ENCODE data around the gene IL19. TPM values are rescaled to one million over a fixed set of nuclear protein-coding genes. Genes with fewer than 3 reads are reported as not detected.

Gene IL19
- total and polyA plus RNA-seq, 9 of the 15 experiments (the other 6 are each of a cell fraction or from before 2014, with no cell fraction given): not detected

GRCh38 chr1:206850401-206850800 lies 79.8 kb downstream of the IL19 start:
- Histone ChIP-seq H3K27ac (ENCODE audit: extremely low read depth, low read depth, low read length) (no peak overlapping the region), H3K27me3 (ENCODE audit: control insufficient read depth in 2 of 2, insufficient read depth in 2 of 2, low read length in 2 of 2) (peaks cover 0 to 2% of the 10 kb centered on the region in 2 experiments; a peak in 2 of 5 replicates), H2AFZ (ENCODE audit: low read depth, low read length) (no peak overlapping the region), H3K4me2 (ENCODE audit: insufficient read depth, low read length) (no peak overlapping the region), H4K20me1 (replicated peaks; ENCODE audit: control insufficient read depth, insufficient read depth, low read length) (no peaks in the 10 kb centered on the region), H3K4me3 (no peak overlapping the region), H3K36me3 (ENCODE audit: control insufficient read depth, insufficient read depth, low read length) (no peaks in the 10 kb centered on the region), H3K79me2 (ENCODE audit: control insufficient read depth, insufficient read depth, low read length) (no peaks in the 10 kb centered on the region), H3K9ac (ENCODE audit: insufficient read depth in 1 of 2, low read depth in 2 of 2, low read length in 2 of 2) (no peak overlapping the region), H3K9me3 (replicated peaks; ENCODE audit: control insufficient read depth, insufficient read depth, low read depth, low read length) (no peaks in the 10 kb centered on the region), H3K9me1 (ENCODE audit: control insufficient read depth, insufficient read depth, low read length) (no peaks in the 10 kb centered on the region), H3K4me1 (replicated peaks in 1 of 2; ENCODE audit: control insufficient read depth in 2 of 2, insufficient read depth in 2 of 2, low read length in 2 of 2) (peaks cover 21 to 22% of the 10 kb centered on the region in 2 experiments; a peak in 4 of 5 replicates)
- no peak for DNase-seq (ENCODE audit: extremely low read depth in 1 of 4, low spot score in 3 of 4)
- intact Hi-C loops (cut with micrococcal nuclease) (no loop called here), in situ Hi-C loops (cut with MboI) (no loop called here)
- POLR2A ChIA-PET: interaction anchor here (0.7 kb wide), 1 partner anchor 19 kb away, joined by 3 read pairs; no protein-coding TSS in a partner anchor
- WGBS (ENCODE audit: insufficient coverage, low coverage, missing lambda C conversion rate): 20% methylated on average over 2 of the region's 2 CpGs
- TF ChIP-seq BACH1 (tag; IDR thresholded peaks at IDR 0.05): no peak
- no peak for TF ChIP-seq ZNF778 (CRISPR knock-in tag; IDR thresholded peaks at IDR 0.05)
- no peak for TF ChIP-seq MEF2A (IDR thresholded peaks at IDR 0.05; ENCODE audit: control insufficient read depth, low read depth, low read length)
- TF ChIP-seq ZNF280B (CRISPR knock-in tag; IDR thresholded peaks at IDR 0.05): no peak
- TF ChIP-seq PPARD (CRISPR knock-in tag; IDR thresholded peaks at IDR 0.05): no peak
- no peak for TF ChIP-seq ZNF75A (CRISPR knock-in tag; IDR thresholded peaks at IDR 0.05)
- TF ChIP-seq ZNF589 (CRISPR knock-in tag; IDR thresholded peaks at IDR 0.05; ENCODE audit: low read depth): no peak
- no peak for TF ChIP-seq OTX1 (CRISPR knock-in tag; IDR thresholded peaks at IDR 0.05)
- no peak for TF ChIP-seq ZNF695 (CRISPR knock-in tag; IDR thresholded peaks at IDR 0.05)
- TF ChIP-seq TEAD1 (CRISPR knock-in tag; IDR thresholded peaks at IDR 0.05): no peak
- TF ChIP-seq ZBTB12 (CRISPR knock-in tag; IDR thresholded peaks at IDR 0.05): no peak
- no peak for TF ChIP-seq ZBTB8A (IDR thresholded peaks at IDR 0.05; ENCODE audit: partially characterized antibody)
- TF ChIP-seq HSF4 (CRISPR knock-in tag; IDR thresholded peaks at IDR 0.05; ENCODE audit: borderline replicate concordance): no peak
- no peak for TF ChIP-seq LCOR (CRISPR knock-in tag; IDR thresholded peaks at IDR 0.05)
- FAIRE-seq: no peak
- no peak for ATAC-seq
- no TSS peak for BruUV-seq (replicated peaks)
- CTCF ChIA-PET (ENCODE audit: low intra/inter-chr PET ratio): no interaction called here

Data from K562 (cell line).